SK-N-SH treated with all-trans-retinoic acid at 6 μM for 48 hours (cell line): Measurements from ENCODE around the gene RAPGEF4.

Experiments used
- OSR1 ChIP-seq: fragments of 250-450 bp; sonication (Bioruptor Pico); IDR thresholded peaks from 2 replicates; pipeline ENCODE4 v1.8.0; 2022; ENCODE audit warnings: moderate library complexity, mild to moderate bottlenecking, inconsistent platforms
- PATZ1 ChIP-seq: fragments of 250-450 bp; sonication (Bioruptor Pico); IDR thresholded peaks from 2 replicates; pipeline ENCODE4 v1.8.0; 2020; ENCODE audit warnings: mild to moderate bottlenecking, moderate library complexity, borderline replicate concordance
- TSHZ2 ChIP-seq: fragments of 250-450 bp; sonication (Bioruptor Pico); IDR thresholded peaks from 2 replicates; pipeline ENCODE4 v1.5.0; 2020; ENCODE audit warnings: mild to moderate bottlenecking, moderate library complexity

- TF ChIP-seq PATZ1 (no peak), TSHZ2 (CRISPR knock-in tag) (no peak), OSR1 (CRISPR knock-in tag) (no peak)
Observed at GRCh38 chr2:172864182-172864581, 128.5 kb downstream of the RAPGEF4 start.
